GM12878 (cell line): Measurements from ENCODE around the gene COL27A1. TPM values are rescaled to one million over a fixed set of nuclear protein-coding genes. Genes with fewer than 3 reads are reported as not detected.

ENCODE experiments used
- ATF7 ChIP-seq: fragments of 450-650 bp; IDR thresholded peaks from 2 replicates; pipeline ENCODE4 v1.6.1; 2016; ENCODE audit warnings: low read depth, mild to moderate bottlenecking
- EGR1 ChIP-seq, 2 experiments: IDR thresholded peaks; 1 replicate in 1 of 2; 2 replicates in 1 of 2; pipeline ENCODE4 v1.6.1; 2011 to 2012; ENCODE audit warnings: low read depth in 2 of 2, low read length in 2 of 2, borderline replicate concordance in 1 of 2, mild to moderate bottlenecking in 1 of 2, moderate library complexity in 1 of 2
- HDGF ChIP-seq: fragments of 450-650 bp; IDR thresholded peaks from 2 replicates; pipeline ENCODE4 v1.6.1; 2016; ENCODE audit warnings: antibody characterized with exemption
- MTA2 ChIP-seq: fragments of 450-650 bp; IDR thresholded peaks from 2 replicates; pipeline ENCODE4 v1.6.1; 2016; ENCODE audit warnings: low read depth, mild to moderate bottlenecking, moderate library complexity
- MTA3 ChIP-seq: IDR thresholded peaks from 2 replicates; pipeline ENCODE4 v1.6.1; 2012; ENCODE audit warnings: low read length, inconsistent platforms, borderline replicate concordance
- MYB ChIP-seq: fragments of 150-350 bp; IDR thresholded peaks from 2 replicates; pipeline ENCODE4 v1.6.1; 2014; ENCODE audit warnings: mild to moderate bottlenecking, low read depth, low read length, borderline replicate concordance
- POLR2AphosphoS5 ChIP-seq: IDR thresholded peaks from 2 replicates; pipeline ENCODE4 v1.6.1; 2011; ENCODE audit warnings: mild to moderate bottlenecking, low read length, inconsistent platforms
- RAD21 ChIP-seq: IDR thresholded peaks from 2 replicates; pipeline ENCODE4 v1.6.1; 2011; ENCODE audit warnings: mild to moderate bottlenecking, low read depth, low read length, moderate library complexity; ENCODE audit not compliant: insufficient read depth
- RAD51 ChIP-seq: fragments of 450-650 bp; IDR thresholded peaks from 2 replicates; pipeline ENCODE4 v1.6.1; 2016; ENCODE audit warnings: moderate library complexity, mild to moderate bottlenecking, inconsistent platforms
- TCF12 ChIP-seq: IDR thresholded peaks from 2 replicates; pipeline ENCODE4 v1.6.1; 2011; ENCODE audit warnings: low read depth, mild to moderate bottlenecking, low read length
- TCF3 ChIP-seq: IDR thresholded peaks from 2 replicates; pipeline ENCODE4 v1.6.1; 2012; ENCODE audit warnings: low read depth, mild to moderate bottlenecking, low read length, borderline replicate concordance; ENCODE audit not compliant: insufficient read depth
- polyA plus RNA-seq, 11 experiments: library from polyadenylated mRNA; depleted of rRNA in 4 of 11; unstranded in 6 of 11; stranded (reverse) in 5 of 11; fragments of >200 nt; fragmentation: Nextera tagmentation in 4 of 11; fragmentation: Illumina TruSeq in 1 of 11; extraction: Ambion mirVana in 4 of 11; extraction: Trizol in 1 of 11; gene quantifications; 1 replicate in 1 of 11; 2 replicates in 10 of 11; pipeline versions ENCODE4 v1.2.1 to v1.2.3, GENCODE V29; 2011 to 2016; ENCODE audit warnings: inconsistent platforms in 2 of 11, missing spikeins in 2 of 11, low read depth in 1 of 11
- total RNA-seq, 4 experiments: library from RNA; depleted of rRNA in 3 of 4; stranded (reverse); fragments of >200 nt in 3 of 4; fragmentation: Illumina TruSeq in 1 of 4; extraction: Trizol in 1 of 4; gene quantifications; 2 replicates each; pipeline versions ENCODE4 v1.2.1 to v1.2.3, GENCODE V29; 2013 to 2021
- TF ChIP-seq, protein P1 (sequence below): fragments of 450-650 bp; IDR thresholded peaks from 2 replicates; pipeline ENCODE4 v1.6.1; 2017; ENCODE audit warnings: mild to moderate bottlenecking, moderate library complexity
- TF ChIP-seq, protein P2 (sequence below): fragments of 450-650 bp; IDR thresholded peaks from 2 replicates; pipeline ENCODE4 v1.6.1; 2018; ENCODE audit warnings: mild to moderate bottlenecking, low read depth, moderate library complexity; ENCODE audit not compliant: partially characterized antibody
- TF ChIP-seq, protein P3 (sequence below): fragments of 450-650 bp; IDR thresholded peaks from 2 replicates; pipeline ENCODE4 v1.6.1; 2017; ENCODE audit warnings: borderline replicate concordance
- TF ChIP-seq, protein P4 (sequence below): fragments of 450-650 bp; IDR thresholded peaks from 2 replicates; pipeline ENCODE4 v1.6.1; 2017; ENCODE audit warnings: mild to moderate bottlenecking, low read depth, inconsistent platforms; ENCODE audit not compliant: poor library complexity, severe bottlenecking
- TF ChIP-seq, protein P5 (sequence below): IDR thresholded peaks from 2 replicates; pipeline ENCODE4 v1.6.1; 2012; ENCODE audit warnings: low read depth, low read length, improper control_type of control experiment
- TF ChIP-seq, protein P6 (sequence below): IDR thresholded peaks from 2 replicates; pipeline ENCODE4 v1.6.1; 2011; ENCODE audit warnings: mild to moderate bottlenecking, low read depth, low read length, moderate library complexity; ENCODE audit not compliant: insufficient replicate concordance

COL27A1 gene
- total and polyA plus RNA-seq, 10 of the 15 experiments (the other 5 are each of a cell fraction or from before 2014, with no cell fraction given) = 0.10 TPM; not detected in 9

DNA sequence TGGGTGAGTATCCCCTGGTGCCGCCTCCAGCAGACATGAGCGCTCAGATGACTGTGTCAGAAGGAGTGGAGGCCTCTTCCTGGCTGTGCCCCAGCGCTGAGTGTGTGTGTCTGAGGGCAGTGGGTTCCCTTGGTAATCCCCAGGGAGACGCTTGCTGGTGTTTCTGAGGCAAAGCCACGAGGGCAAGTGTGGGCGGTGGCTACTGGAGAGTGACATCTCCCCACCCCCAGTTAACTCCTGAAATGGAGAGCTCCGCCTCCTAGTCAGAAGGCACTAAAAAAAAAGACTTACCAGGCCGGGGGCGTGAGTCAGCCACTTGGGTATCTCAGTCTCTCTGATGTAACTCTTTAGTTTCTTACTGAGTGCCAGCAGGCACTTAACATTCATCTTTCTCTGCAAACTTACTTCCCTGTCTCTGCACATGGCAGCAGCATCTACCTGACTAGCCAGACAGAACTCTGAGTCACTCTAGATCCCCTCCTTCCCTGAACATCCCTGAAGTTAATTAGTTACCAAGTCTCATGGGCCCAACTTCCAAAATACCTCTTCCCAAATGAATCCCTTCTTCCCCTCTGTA lies 193.7 kb downstream of the COL27A1 start (continued):
- TF ChIP-seq MTA3 (no peak), HDGF (peak; percentile 38; the same call in 1 of the 2 replicates), RAD51 (peak; percentile 85), POLR2AphosphoS5 (peak; percentile 66), TCF3 (no peak), MYB (no peak), MTA2 (peak; percentile 54; the same call in 1 of the 2 replicates), TCF12 (0 out of 2 replicates have a peak, but pooled peaks have one; percentile 28), RAD21 (no peak), ATF7 (peak; percentile 86), EGR1 (IDR thresholded peaks at IDR 0.05; ENCODE audit: borderline replicate concordance in 1 of 2, low read depth in 2 of 2, low read length in 2 of 2) (peak in 1 of 2 experiments; percentile 76; a peak in 2 of 3 replicates)
- TF ChIP-seq, protein P1, sequence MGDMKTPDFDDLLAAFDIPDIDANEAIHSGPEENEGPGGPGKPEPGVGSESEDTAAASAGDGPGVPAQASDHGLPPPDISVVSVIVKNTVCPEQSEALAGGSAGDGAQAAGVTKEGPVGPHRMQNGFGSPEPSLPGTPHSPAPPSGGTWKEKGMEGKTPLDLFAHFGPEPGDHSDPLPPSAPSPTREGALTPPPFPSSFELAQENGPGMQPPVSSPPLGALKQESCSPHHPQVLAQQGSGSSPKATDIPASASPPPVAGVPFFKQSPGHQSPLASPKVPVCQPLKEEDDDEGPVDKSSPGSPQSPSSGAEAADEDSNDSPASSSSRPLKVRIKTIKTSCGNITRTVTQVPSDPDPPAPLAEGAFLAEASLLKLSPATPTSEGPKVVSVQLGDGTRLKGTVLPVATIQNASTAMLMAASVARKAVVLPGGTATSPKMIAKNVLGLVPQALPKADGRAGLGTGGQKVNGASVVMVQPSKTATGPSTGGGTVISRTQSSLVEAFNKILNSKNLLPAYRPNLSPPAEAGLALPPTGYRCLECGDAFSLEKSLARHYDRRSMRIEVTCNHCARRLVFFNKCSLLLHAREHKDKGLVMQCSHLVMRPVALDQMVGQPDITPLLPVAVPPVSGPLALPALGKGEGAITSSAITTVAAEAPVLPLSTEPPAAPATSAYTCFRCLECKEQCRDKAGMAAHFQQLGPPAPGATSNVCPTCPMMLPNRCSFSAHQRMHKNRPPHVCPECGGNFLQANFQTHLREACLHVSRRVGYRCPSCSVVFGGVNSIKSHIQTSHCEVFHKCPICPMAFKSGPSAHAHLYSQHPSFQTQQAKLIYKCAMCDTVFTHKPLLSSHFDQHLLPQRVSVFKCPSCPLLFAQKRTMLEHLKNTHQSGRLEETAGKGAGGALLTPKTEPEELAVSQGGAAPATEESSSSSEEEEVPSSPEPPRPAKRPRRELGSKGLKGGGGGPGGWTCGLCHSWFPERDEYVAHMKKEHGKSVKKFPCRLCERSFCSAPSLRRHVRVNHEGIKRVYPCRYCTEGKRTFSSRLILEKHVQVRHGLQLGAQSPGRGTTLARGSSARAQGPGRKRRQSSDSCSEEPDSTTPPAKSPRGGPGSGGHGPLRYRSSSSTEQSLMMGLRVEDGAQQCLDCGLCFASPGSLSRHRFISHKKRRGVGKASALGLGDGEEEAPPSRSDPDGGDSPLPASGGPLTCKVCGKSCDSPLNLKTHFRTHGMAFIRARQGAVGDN = peak; percentile 75
- TF ChIP-seq, protein P2, sequence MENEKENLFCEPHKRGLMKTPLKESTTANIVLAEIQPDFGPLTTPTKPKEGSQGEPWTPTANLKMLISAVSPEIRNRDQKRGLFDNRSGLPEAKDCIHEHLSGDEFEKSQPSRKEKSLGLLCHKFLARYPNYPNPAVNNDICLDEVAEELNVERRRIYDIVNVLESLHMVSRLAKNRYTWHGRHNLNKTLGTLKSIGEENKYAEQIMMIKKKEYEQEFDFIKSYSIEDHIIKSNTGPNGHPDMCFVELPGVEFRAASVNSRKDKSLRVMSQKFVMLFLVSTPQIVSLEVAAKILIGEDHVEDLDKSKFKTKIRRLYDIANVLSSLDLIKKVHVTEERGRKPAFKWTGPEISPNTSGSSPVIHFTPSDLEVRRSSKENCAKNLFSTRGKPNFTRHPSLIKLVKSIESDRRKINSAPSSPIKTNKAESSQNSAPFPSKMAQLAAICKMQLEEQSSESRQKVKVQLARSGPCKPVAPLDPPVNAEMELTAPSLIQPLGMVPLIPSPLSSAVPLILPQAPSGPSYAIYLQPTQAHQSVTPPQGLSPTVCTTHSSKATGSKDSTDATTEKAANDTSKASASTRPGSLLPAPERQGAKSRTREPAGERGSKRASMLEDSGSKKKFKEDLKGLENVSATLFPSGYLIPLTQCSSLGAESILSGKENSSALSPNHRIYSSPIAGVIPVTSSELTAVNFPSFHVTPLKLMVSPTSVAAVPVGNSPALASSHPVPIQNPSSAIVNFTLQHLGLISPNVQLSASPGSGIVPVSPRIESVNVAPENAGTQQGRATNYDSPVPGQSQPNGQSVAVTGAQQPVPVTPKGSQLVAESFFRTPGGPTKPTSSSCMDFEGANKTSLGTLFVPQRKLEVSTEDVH = no peak
- TF ChIP-seq, protein P3, sequence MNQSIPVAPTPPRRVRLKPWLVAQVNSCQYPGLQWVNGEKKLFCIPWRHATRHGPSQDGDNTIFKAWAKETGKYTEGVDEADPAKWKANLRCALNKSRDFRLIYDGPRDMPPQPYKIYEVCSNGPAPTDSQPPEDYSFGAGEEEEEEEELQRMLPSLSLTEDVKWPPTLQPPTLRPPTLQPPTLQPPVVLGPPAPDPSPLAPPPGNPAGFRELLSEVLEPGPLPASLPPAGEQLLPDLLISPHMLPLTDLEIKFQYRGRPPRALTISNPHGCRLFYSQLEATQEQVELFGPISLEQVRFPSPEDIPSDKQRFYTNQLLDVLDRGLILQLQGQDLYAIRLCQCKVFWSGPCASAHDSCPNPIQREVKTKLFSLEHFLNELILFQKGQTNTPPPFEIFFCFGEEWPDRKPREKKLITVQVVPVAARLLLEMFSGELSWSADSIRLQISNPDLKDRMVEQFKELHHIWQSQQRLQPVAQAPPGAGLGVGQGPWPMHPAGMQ = no peak
- TF ChIP-seq, protein P4, sequence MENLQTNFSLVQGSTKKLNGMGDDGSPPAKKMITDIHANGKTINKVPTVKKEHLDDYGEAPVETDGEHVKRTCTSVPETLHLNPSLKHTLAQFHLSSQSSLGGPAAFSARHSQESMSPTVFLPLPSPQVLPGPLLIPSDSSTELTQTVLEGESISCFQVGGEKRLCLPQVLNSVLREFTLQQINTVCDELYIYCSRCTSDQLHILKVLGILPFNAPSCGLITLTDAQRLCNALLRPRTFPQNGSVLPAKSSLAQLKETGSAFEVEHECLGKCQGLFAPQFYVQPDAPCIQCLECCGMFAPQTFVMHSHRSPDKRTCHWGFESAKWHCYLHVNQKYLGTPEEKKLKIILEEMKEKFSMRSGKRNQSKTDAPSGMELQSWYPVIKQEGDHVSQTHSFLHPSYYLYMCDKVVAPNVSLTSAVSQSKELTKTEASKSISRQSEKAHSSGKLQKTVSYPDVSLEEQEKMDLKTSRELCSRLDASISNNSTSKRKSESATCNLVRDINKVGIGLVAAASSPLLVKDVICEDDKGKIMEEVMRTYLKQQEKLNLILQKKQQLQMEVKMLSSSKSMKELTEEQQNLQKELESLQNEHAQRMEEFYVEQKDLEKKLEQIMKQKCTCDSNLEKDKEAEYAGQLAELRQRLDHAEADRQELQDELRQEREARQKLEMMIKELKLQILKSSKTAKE = peak; percentile 55
- TF ChIP-seq, protein P5, sequence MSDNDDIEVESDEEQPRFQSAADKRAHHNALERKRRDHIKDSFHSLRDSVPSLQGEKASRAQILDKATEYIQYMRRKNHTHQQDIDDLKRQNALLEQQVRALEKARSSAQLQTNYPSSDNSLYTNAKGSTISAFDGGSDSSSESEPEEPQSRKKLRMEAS = peak; percentile 37; the same call in 1 of the 2 replicates
- TF ChIP-seq, protein P6, sequence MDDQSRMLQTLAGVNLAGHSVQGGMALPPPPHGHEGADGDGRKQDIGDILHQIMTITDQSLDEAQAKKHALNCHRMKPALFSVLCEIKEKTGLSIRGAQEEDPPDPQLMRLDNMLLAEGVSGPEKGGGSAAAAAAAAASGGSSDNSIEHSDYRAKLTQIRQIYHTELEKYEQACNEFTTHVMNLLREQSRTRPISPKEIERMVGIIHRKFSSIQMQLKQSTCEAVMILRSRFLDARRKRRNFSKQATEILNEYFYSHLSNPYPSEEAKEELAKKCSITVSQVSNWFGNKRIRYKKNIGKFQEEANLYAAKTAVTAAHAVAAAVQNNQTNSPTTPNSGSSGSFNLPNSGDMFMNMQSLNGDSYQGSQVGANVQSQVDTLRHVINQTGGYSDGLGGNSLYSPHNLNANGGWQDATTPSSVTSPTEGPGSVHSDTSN = peak; percentile 82
